CD4-positive, alpha-beta T cell treated with Interferon gamma for 1 hour (primary cell): ENCODE measurements around the gene OPCML.

ENCODE experiments used
- DNase-seq: peaks from one replicate; pipeline ENCODE4 v3.0.0-alpha.2; 2020

OPCML gene

DNA sequence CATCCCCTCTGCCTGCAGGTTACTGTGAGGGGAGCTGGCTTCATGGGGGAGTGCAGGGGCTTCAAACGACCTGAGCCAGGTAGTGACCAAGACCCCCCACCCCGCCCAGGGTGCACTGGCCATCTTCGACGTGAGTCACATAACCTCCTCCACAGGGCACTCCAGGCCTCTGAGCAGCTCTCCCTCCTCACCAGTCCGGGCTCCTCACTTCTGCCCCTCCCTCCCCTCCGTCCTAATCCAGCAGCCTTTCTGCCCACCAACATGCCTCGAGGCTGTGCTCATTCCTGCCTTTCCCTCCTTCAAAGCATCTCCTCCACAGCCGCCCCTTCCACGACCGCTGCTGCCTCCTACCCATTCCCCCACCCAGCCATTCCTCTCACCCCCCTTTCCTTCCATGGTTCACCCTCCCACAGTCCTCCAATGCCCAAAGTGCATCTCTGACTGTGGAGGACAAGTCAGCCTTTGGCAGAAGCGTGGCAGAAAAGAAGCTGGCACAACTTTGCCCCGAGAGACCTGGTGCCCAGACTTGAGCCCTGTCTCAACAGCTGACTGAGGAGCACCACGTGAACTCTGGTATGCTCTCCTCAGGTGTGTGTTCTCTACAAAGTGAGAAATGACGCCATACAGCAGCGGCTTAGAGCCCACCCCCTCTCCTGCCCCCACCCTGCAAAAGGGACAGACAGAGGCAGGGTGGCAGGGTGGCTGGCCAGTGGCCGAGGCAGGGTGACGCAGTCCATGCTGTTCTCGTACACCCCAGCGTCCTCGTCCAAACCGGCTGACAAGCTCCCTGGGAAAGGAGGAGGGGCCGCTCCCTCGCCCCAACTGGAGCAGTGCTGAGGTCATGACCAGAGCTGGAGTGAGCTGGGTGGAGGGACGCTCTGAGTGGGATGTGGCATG, 30.4 kb downstream of the OPCML start:
- no peak for DNase-seq

DNA sequence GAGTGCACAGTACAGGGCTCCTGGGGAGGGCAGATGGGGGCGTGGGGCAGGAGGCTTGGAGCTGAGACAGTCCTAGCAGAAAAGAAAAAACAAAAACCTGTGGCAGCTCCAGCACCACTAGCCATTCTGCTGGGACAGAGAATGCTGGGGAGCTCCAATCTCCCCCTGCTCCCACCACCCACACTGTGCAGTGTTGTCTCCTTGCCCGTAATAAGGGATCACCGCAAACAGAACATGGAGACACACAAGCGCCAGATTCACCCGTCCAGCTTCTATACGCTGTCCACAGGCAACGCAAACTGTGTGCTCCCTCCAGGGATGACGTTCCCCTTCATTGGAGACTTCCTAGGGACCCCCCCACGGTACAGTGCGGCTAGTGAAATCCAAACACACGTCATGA, 31.4 kb downstream of the OPCML start:
- DNase-seq = no peak

DNA sequence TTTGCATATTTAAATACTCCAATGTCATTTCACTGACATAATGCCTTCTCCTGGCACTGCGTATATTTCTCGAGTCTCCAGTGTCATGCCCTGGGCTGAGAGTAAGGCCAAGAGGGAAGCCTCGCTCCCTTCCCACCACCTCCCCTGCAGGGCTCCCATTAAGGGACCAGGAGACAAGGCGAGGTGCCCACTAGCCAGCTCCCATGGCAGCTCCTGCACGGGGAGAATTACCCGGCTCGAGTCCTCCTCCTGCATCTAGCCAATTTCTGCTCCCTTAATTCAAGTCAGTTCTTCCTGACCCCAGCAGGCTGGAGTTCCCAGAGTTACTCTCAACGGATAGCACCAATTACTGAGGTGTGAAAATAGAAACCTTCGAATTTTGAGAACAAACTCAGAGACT, 31.9 kb downstream of the OPCML start:
- DNase-seq = no peak

DNA sequence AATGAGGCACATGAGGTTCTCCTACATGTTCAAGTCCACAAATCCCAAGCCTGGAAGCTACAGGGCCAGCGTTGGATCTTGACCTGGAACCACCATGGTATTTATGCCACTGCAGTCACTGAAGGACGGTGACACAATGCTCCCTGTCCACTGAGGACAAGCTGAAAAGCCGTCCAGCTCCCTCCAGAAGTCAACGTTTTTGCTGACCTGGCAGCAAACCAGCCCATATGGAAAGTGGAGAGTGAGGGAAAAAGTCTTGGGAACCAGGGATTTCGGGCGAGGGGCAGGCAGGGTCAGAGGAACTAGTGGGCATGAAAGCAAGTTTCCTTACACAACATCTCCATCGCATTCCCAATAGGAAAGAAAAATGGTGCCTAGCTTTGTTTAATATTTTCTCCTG, 33.3 kb downstream of the OPCML start:
- no peak for DNase-seq

DNA sequence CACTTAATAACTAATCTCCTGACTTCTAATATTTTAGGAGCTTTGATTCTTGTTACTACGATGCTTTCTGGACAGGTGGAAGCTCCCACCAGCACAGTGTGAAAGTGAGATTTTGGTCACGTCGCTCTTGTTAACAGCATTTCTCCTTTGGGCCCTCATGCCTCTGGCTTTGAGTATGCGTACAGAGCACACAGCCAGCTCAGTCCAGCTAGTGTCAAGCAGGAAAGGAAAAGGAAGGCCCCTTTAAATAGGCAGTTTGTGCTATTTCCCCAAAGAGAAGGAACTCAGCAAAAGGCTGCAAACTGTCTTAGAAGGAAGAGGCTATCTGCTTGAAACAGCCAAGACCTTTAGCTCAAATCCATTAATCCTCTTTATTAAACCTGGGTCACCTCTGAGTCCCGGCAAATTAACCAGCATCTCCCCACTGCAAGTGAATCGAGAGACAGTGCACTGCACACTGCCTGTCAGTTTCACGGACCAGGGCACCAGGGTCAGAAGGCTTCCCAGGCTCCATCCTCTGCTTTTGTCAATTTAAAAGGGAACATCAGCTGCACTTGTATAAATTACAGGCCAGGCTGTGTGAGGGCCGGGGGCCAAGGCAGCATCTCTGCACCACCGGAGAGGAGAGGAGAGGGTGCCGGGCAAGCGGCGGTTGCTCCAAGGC, 34.7 kb downstream of the OPCML start:
- DNase-seq = no peak

DNA sequence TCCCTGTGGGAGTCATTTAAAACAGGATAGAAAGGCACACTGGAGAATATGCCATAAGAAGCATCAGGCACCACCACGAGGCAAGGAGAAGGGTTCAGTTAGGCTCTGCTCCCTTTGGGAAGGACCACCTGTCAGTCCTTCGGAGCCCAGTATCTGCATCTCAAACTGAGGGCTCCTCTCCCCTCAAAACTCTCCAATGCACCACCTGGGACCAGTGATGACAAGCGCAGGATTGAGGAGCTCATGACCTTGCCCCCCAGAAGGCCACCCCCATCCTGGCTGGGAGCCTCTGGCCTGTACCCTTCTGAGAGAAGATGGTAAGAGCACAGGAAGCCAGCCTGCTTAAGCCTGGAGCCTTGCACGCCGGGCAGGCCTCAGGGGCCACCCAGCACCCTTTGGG, 39.4 kb downstream of the OPCML start:
- no peak for DNase-seq

DNA sequence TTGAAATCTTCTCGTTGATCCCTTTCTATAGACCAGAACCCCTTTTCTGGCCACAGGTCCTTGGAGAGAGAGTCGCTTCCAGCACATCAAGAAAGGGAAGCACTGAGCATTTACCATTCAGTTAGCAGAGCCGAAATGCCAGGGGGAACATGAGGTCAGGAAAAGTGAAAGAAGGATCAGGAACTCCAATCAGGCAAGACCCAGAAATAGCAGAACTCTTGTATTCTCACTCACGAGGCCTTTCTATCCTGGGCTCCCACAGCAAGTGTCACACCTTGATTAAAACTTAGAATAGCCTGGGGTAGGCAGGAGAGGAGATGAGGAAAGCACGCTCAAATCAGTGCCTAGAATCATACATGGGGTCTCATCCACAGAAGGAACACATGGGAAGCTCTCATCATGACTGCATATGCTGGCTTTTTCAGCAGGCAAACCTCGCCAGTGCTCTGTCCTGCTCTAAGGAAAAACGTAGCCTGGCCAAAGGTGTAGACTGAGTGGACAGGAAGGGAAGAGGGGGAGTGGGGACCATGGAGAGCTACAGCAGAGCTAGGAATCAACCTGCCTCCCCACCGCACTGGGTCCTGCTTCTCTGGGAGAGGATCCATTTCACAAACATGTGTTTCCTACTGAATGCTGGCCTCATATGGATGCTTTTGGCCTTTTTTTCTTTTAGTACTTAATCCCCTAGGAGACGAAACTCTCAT, 40.5 kb downstream of the OPCML start:
- DNase-seq = no peak

DNA sequence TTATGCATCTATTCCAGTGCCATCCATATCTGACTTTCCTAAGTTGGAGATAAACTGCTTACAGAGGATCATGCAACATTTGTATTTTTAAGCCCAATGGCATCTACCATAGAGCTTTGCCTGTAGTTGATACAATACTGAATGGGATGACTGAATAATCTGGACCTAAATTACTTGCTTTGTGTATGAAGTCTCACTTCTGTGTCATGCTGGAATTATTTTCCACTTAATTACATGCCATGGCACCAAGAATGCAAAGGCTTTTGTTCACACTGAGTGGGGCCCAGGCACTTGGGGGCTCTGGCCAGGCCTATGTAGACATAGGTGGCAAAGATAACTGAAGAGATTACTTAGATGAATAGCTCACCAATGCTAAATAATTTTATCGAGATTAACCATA, 51.6 kb downstream of the OPCML start:
- no peak for DNase-seq

DNA sequence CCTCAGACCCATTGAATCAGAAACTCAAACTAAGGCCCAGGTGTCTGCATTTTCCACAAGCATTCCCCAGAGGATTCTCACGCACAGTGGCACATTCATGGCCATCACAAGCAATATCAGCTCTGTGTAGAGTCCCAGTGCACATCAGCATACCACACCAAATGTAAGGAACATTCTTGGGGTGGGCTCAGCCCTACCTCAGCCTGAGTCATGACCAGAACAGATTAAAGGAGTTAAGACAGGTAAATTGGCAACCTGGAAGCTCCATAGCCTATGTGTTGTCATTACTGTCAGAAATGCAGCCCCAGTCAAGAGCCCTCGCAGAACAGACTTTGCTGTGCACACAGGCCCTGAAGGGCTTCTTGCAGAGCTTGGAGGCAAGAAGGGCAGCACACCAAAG, 53.1 kb downstream of the OPCML start:
- no peak for DNase-seq

DNA sequence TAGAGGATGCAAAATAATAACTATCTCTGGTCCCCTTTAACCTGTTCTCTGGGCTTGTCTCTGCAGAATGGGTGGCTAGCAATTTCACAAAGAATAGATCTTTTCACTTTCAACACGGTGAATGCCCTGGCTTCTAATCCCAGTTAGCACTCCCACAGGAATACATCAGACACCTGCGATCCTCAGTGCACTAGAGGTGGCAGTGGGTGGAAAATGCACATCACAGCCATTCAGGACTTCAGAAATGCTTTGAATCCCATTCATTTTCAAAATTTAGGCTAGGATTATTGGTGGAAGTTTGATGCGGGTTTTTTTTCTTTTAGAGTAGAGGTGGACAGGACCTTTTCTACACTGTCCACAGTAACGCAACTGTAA, 55.1 kb downstream of the OPCML start:
- DNase-seq = no peak

DNA sequence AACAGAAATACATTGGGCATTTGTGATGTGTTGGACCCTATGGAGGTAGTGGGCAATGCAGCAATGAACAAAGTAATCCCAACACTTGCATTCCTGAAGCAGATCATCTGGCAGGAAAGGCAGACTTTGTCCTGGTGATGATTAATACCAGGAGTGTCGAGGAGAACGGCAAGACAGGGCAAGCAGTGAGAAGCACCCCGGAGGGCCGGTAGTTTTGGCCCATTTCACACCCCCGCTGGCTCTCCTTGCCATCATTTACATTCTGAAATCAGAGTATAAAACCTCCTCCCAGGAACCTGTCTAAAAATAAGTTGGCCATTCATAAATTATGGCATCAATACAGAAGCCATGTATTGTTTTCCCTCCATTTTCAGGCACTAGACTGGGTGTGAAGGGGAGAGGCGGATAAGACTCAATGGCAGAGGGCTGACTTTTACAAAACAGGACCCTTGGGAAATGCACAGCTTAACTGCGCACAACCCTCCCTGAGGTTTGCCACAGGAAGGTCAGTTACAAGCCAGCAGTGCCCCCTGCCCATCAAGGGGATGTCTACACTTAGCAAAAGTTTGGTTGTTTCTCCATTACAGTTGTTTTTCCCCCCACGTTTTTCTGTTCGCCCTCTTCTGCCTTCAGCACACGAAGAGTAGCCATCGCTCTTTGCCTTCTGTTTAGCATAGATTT, 55.6 kb downstream of the OPCML start:
- no peak for DNase-seq

DNA sequence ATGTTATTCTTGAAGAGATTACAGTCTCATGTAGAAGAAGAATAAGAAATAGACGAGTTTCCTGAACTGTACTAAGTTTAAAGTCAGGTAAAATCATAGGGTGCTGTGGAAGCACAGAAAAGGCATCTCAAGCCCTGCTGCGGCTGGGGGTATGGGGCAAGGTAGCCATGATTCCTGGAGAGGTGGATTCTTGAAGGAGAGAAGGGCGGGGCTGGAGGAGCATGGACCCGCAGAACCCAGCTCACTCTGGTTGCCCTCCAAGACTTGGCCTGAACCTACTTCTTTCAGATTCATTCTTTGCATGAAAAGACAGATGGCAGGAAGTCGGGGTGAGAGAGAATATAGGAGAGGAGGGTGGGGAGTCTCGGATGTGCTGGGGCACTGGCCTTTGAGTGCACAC, 57.8 kb downstream of the OPCML start:
- no peak for DNase-seq

DNA sequence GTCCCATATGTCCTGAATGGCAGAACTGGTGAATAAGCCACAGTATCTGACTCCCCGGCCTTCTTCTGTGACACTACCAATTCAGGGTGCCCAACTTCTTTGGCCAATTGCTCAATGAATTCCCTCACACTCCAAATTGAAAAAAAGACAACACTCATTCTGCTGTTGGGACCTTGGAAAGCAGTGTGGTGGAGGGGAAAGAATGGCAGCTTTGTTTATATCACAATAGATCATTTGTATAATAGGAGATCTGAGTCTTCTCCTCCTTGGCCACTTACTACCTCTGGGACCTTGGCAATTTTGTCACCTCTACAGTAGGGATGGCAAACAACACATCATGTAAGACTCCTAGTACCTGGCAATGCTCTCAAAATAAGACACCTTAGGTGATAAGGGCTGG, 64.6 kb downstream of the OPCML start:
- no peak for DNase-seq

DNA sequence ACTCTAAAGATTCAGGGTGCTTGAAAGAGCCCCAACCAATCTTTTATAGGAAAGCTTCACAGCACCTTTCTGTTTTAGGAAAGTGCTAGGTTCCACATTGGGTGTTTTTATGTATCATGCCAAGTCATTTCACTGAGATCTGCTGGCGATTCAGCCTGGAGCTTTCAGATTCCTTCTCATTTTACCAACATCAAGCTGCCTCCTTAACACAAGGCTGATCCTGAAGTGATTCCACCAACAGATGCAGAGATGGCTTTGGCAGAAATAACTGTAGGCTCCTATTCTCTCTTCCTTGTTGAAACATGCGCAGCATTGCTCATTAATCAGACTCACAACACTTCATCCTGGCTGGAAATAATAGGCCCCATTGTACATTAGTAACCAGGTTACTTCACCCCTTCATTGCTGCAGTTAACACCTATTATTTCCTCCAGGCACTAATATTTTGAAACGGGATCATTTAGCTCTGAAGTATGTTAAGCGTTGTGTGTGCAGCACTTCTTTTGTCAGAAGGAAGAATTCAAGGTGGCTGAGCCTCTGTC, 89.0 kb downstream of the OPCML start:
- no peak for DNase-seq

DNA sequence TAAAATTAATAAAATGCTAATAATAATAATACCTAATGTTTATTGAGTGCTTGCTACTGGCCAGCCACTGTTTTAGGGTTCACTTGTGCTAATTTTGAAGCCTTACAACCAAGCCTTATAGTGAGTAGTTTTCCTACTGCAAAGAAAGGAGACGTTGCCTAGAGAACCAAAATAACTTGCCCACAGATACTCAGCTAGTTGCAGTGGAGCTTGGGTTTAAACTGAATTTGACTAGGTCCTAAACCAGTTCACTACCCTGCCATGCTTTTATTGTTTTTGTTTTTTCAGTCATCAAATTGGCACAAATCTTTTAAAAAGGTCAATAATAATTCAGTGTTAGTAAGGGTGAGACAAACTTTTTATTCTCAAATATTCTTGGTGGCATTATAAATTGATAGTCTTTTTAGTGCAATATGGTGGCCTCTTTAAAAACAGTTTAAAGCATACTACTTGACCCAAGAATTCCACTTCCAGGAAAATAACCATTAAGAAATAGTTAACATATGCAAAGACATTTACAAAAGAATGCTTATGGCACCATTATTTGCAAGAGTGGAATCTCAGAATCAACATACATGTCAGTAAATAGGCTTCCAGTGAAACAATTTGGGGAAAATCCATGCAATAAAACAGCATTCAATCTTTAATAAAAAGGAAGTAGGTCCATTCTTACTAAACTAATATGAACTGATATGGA, 90.2 kb downstream of the OPCML start:
- DNase-seq = no peak

DNA sequence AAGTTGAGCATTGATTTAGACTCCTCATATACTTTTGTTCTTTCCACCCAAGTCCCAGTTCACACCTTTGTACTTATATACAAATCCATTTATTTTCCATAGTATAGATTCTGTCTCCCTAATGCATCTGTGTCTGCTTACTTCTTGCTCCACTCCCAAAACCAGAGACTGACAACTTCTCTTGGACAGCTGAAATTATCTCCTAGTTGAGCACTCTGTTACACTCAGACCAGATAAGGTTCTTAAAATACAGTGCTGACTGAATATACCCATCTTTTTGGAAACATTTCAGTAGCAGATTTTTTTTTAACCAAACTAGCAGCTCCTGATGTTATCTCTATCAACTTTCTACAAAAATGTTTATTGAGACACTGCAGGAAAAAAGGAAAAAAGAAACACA, 106.3 kb downstream of the OPCML start:
- no peak for DNase-seq

DNA sequence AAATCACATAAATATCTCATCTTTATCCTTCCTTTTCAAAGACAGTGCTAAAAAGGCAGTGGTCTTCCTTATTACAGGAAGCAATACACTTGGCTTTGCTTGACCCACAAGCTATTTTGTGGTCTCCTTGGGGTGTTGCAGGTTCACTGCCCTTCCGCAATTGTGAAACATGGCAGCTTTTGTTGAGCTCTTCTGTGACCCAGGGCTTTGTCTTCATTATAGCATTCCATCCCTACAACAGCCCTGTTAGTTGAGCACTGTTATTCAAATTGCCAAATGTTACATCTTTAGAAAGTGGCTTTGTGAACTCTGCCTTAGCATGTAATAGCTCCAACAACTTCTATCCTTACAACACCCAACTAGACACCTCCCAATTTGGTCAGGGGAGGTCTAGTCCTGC, 107.1 kb downstream of the OPCML start:
- no peak for DNase-seq

DNA sequence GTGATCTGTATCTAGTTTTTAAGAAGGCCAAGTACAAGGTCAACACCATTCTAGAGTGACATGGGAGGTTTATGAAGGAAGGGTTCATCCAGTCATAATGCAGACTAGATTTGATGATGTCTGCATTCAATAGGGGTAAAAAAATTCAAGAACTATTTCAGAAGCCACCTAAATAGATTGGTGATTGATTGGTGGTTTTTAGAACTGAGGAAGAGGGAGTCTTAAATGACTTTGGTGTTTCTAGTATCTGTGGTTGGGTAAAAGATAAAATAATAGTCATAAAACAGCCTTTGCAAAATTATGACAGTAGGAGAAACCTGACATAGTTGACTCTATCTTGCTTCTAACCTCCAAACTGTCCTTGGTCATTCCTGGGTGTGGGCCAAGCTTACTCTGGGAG, 114.1 kb downstream of the OPCML start:
- no peak for DNase-seq

DNA sequence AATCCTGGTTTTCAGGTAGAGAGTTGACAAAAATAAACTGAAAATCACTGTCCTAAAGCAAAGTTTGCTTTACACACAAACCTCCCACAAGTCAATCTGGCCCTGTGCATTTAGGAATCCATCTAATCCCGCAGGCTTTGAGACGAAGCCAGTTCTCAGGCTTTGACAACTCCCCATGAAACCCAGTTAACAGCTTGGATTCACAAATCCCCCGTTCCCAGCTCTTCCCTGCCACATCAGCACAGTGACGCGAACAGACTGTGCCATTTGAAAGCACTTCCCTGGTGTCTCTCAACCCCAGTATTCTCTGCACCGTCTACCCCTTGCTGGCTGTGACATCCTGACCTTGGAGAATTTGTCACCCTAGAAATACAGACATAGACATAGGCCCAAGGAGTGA, 117.8 kb downstream of the OPCML start:
- DNase-seq = no peak

DNA sequence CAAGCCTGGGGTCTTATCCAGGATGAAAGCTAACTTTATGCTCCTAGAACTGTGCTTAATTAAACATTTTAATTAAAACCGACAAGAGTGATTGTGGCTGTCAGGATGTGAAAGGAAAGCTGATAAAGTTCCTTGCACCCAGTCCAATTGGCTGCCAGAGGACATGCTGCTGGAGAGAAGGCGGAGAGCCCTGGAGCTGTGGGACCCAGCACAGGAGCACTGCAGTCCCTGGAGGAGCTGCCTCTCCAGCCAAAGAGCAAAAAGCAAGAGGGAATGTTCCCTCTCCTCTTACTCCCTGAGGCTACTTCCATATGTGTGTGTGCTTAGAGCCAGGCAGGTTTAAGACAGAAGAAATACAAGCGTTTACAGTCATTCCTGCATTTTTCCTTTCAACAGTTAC, 118.6 kb downstream of the OPCML start:
- no peak for DNase-seq

DNA sequence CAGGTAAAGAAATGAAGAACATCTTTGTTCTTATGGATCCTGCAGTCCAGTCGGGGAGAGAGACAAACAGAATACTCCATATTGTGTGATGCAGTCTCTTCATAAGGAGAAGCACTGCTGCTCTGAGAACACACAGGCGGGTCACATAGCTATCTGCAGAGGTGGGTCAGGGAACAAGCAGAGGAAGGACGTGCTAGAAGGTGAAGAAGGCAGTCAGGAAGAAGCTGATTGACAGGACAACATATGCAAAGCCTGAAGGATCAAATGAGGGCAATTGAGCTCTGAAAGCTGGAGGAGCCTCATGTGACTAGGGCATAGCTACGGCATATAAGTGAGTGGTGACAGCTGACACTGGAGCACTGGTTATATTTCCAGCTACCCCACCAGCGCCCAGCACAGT, 122.5 kb downstream of the OPCML start:
- DNase-seq = no peak

DNA sequence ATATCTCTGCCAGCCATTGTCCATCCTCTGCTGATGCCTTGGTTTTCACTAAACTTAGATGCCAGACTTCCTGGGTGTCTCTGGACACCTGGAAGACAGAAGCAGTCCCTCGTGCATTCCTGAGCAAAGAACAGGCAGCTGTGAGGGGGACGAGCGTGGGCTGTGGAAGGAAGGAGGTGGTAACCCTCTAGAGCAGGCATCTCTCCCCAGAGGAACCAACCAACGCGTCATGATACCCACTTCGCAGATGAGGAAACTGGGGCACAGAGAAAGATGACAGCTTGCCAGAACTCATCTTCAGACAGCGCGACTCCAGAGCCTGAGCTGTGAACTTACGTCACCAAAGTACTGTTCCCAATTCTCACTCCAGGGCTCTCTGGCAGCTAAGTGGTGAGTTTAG, 123.4 kb downstream of the OPCML start:
- DNase-seq = no peak

DNA sequence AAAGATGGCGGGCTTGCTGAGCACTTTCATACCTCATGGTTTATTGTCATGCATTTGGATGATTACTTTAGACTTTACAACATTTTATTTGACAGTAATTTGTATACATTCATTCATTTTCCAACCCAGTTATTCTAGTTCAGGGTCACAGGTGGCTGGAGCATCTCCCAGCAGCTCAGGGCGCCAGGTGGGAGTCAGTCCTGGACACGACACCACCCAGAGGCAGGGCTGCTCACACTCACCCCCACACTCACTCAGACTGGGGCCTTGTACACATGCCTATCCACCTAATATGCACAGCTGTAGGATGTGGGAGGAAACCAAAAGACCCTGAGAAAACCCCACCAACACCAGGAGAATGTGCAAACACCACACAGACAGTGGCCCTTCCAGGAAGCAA, 123.9 kb downstream of the OPCML start:
- no peak for DNase-seq
